SK-N-SH (cell line): ENCODE measurements around the gene GSG1. TPM values are rescaled to one million over a fixed set of nuclear protein-coding genes. Genes with fewer than 3 reads are reported as not detected.

ENCODE experiments used
- CTCF ChIA-PET: fragments of 300-600, 350-600 bp; formaldehyde crosslinking; extraction: SDS; loops from one replicate; lab custom pipeline; 2021; lab: Yijun Ruan, JAX
- POLR2A ChIA-PET: fragments of 350-600 bp; sonication (Branson Sonifier 250); formaldehyde crosslinking; extraction: SDS; loops from one replicate; lab custom pipeline; 2020; ENCODE audit warnings: antibody characterized with exemption, inconsistent platforms; lab: Yijun Ruan, JAX
- DNase-seq: peaks from one replicate; pipeline ENCODE4 v3.0.0; 2012
- H2AFZ ChIP-seq: fragments of 200-600 bp; sonication (generic); 2 replicates; pipeline ENCODE4 v1.8.1; 2016; ENCODE audit warnings: antibody characterized with exemption, mild to moderate bottlenecking, low read depth
- H3F3A ChIP-seq: fragments of 200-600 bp; sonication (generic); replicated peaks from 2 replicates; pipeline ENCODE3; 2016; ENCODE audit warnings: antibody characterized with exemption, mild to moderate bottlenecking; ENCODE audit not compliant: insufficient read depth
- H3K27ac ChIP-seq, 2 experiments: fragments of 200-500 bp in 1 of 2; fragments of 200-600 bp in 1 of 2; sonication (Bioruptor generic) in 1 of 2; sonication (generic), shearing (Covaris generic) in 1 of 2; 2 replicates each; pipeline versions ENCODE4 v1.5.1 to v1.6.1; 2014 to 2016; ENCODE audit warnings: low read depth in 2 of 2, inconsistent platforms in 1 of 2, low read length in 1 of 2, mild to moderate bottlenecking in 1 of 2, mixed read lengths in 1 of 2
- H3K27me3 ChIP-seq: fragments of 200-600 bp; sonication (generic), shearing (Covaris generic); 2 replicates; pipeline ENCODE4 v1.6.1; 2016; ENCODE audit warnings: mixed run types; ENCODE audit not compliant: insufficient read depth
- H3K36me3 ChIP-seq, 2 experiments: fragments of 200-500 bp in 1 of 2; fragments of 200-600 bp in 1 of 2; sonication (Bioruptor generic) in 1 of 2; sonication (generic) in 1 of 2; replicated peaks in 1 of 2; 2 replicates each; pipeline versions ENCODE3 to v1.5.1; 2014 to 2016; ENCODE audit warnings: low read length in 1 of 2, mild to moderate bottlenecking in 1 of 2; ENCODE audit not compliant: insufficient read depth in 2 of 2, control insufficient read depth in 1 of 2
- H3K4me1 ChIP-seq, 2 experiments: fragments of 200-500 bp in 1 of 2; fragments of 200-600 bp in 1 of 2; sonication (Bioruptor generic) in 1 of 2; sonication (generic), shearing (Covaris generic) in 1 of 2; 2 replicates each; pipeline versions ENCODE4 v1.5.1 to v1.6.1; 2014 to 2016; ENCODE audit warnings: low read depth in 1 of 2, low read length in 1 of 2, mixed run types in 1 of 2; ENCODE audit not compliant: insufficient read depth in 2 of 2, control insufficient read depth in 1 of 2
- H3K4me2 ChIP-seq: fragments of 200-600 bp; sonication (generic), shearing (Covaris generic); 2 replicates; pipeline ENCODE4 v1.6.1; 2017; ENCODE audit warnings: mixed run types
- H3K4me3 ChIP-seq, 2 experiments: fragments of 200-500 bp in 1 of 2; fragments of 200-600 bp in 1 of 2; sonication (Bioruptor generic) in 1 of 2; sonication (generic), shearing (Covaris generic) in 1 of 2; 2 replicates each; pipeline versions ENCODE4 v1.5.1 to v1.8.1; 2014 to 2016; ENCODE audit warnings: low read depth in 2 of 2, inconsistent platforms in 1 of 2, low read length in 1 of 2, mild to moderate bottlenecking in 1 of 2, mixed read lengths in 1 of 2, moderate library complexity in 1 of 2
- H3K79me2 ChIP-seq: fragments of 200-600 bp; sonication (generic); 2 replicates; pipeline ENCODE4 v1.8.1; 2017; ENCODE audit warnings: mild to moderate bottlenecking; ENCODE audit not compliant: insufficient read depth
- H3K9ac ChIP-seq: fragments of 200-600 bp; sonication (generic); 2 replicates; pipeline ENCODE4 v1.6.1; 2017; ENCODE audit warnings: mixed run types
- H3K9me2 ChIP-seq: fragments of 200-600 bp; sonication (generic); 2 replicates; pipeline ENCODE4 v1.6.1; 2017; ENCODE audit warnings: mixed run types
- H3K9me3 ChIP-seq: fragments of 200-600 bp; sonication (generic); 2 replicates; pipeline ENCODE4 v1.6.1; 2017; ENCODE audit warnings: mixed run types, mild to moderate bottlenecking, moderate library complexity
- H4K20me1 ChIP-seq: fragments of 200-600 bp; sonication (generic); 2 replicates; pipeline ENCODE4 v1.6.1; 2017; ENCODE audit warnings: mild to moderate bottlenecking, mixed run types; ENCODE audit not compliant: insufficient read depth
- CHD2 ChIP-seq: fragments of 150-350 bp; IDR thresholded peaks from 2 replicates; pipeline ENCODE4 v1.6.1; 2018; ENCODE audit warnings: low read length; ENCODE audit not compliant: partially characterized antibody
- EP300 ChIP-seq, 2 experiments: IDR thresholded peaks; 2 replicates each; pipeline versions ENCODE4 v1.4.0 to v1.6.1; 2012; ENCODE audit warnings: borderline replicate concordance in 1 of 2, low read depth in 1 of 2, low read length in 1 of 2
- EZH2phosphoT487 ChIP-seq: fragments of 200-600 bp; sonication (generic); IDR thresholded peaks from 2 replicates; pipeline ENCODE4 v1.6.1; 2017; ENCODE audit warnings: low read depth, mixed run types, mild to moderate bottlenecking, antibody characterized with exemption, moderate library complexity, borderline replicate concordance
- FOSL2 ChIP-seq: IDR thresholded peaks from 2 replicates; pipeline ENCODE4 v1.4.0; 2012; ENCODE audit warnings: low read depth, mild to moderate bottlenecking, moderate library complexity, borderline replicate concordance
- FOXJ3 ChIP-seq: sonication (generic); formaldehyde crosslinking; IDR thresholded peaks from 2 replicates; pipeline ENCODE4 v1.5.1; 2020; ENCODE audit warnings: mild to moderate bottlenecking, missing genetic modification reagents
- FOXM1 ChIP-seq: IDR thresholded peaks from 2 replicates; pipeline ENCODE4 v1.4.0; 2012; ENCODE audit warnings: low read depth, mild to moderate bottlenecking
- GABPA ChIP-seq: IDR thresholded peaks from 2 replicates; pipeline ENCODE4 v1.4.0; 2012; ENCODE audit warnings: low read depth, mild to moderate bottlenecking
- GATA2 ChIP-seq: sonication (generic); formaldehyde crosslinking; IDR thresholded peaks from 2 replicates; pipeline ENCODE4 v1.5.0; 2020; ENCODE audit warnings: mild to moderate bottlenecking, missing genetic modification reagents
- JUND ChIP-seq: IDR thresholded peaks from 2 replicates; pipeline ENCODE4 v1.4.0; 2012
- NFIC ChIP-seq: IDR thresholded peaks from 2 replicates; pipeline ENCODE4 v1.4.0; 2012; ENCODE audit warnings: borderline replicate concordance
- RCOR1 ChIP-seq: fragments of 150-350 bp; IDR thresholded peaks from 2 replicates; pipeline ENCODE4 v1.6.1; 2017; ENCODE audit warnings: antibody characterized with exemption, low read length
- RXRA ChIP-seq: IDR thresholded peaks from 2 replicates; pipeline ENCODE4 v1.4.0; 2012; ENCODE audit warnings: low read depth, mild to moderate bottlenecking, borderline replicate concordance
- SMC3 ChIP-seq: IDR thresholded peaks from 2 replicates; pipeline ENCODE4 v1.6.1; 2012; ENCODE audit warnings: low read depth, low read length, improper control_type of control experiment
- TCF12 ChIP-seq: IDR thresholded peaks from 2 replicates; pipeline ENCODE4 v1.4.0; 2012
- TEAD4 ChIP-seq: IDR thresholded peaks from 2 replicates; pipeline ENCODE4 v1.4.0; 2012; ENCODE audit warnings: mild to moderate bottlenecking, borderline replicate concordance; ENCODE audit not compliant: insufficient read depth
- YY1 ChIP-seq: IDR thresholded peaks from 2 replicates; pipeline ENCODE4 v1.4.0; 2012; ENCODE audit warnings: low read depth, mild to moderate bottlenecking
- WGBS: methylation state at CpG from one replicate; pipeline ENCODE4 v1.1.6; 2017; ENCODE audit warnings: low lambda C conversion rate; 5-methylcytosine and 5-hydroxymethylcytosine counted together
- polyA plus RNA-seq, 3 experiments: library from polyadenylated mRNA; depleted of rRNA; stranded (reverse); fragments of >200 nt; gene quantifications; 2 replicates each; pipeline ENCODE4 v1.2.3, GENCODE V29; 2012
- TF ChIP-seq, protein P1 (sequence below): IDR thresholded peaks from 2 replicates; pipeline ENCODE4; 2012
- TF ChIP-seq, protein P2 (sequence below): IDR thresholded peaks from 2 replicates; pipeline ENCODE4 v1.4.0; 2012; ENCODE audit warnings: low read depth

Gene GSG1
- polyA plus RNA-seq, 1 of the 3 experiments (the other 2 are of a cell fraction) = 0.39 TPM

DNA sequence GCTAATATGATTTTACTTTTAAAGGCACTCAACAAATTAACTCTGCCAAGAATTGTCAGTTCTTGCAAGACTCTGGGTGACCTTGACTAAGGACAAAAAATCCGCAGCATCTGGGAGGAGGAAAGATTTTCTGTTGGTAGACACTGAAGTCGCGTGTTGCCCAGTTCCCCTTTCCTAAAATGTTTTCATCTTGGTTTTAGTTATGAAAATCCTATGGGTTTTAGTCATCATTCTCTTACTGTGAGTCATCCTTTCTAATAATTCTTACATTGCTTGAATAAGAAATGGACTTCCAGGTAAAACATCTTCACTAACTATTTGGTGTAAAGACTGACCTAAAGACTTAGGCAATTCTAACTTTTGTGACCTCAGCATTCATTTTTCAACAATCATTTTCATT lies 9.1 kb downstream of the GSG1 start:
- POLR2A ChIA-PET = no interaction called here

DNA sequence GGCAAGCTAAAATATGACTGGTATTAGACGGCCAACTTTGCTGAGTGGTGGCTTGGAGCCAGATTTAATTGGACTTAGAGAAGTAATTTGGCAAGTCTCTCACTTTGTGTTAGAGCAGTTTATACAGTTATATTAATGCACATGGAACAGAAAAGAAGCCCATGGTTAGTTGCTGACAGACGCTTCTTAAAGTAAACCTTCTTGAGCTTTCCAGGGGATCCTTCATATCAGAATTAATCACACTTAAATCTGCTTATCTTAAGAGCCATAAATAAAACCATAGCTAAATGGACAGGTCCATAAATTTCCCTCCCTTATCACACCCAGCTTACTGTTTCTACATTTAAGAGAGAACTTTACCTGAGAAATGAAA lies 9.6 kb downstream of the GSG1 start:
- Histone ChIP-seq H3K9me3 (no peaks in the 10 kb centered on the region), H4K20me1 (no peaks in the 10 kb centered on the region), H3K27me3 (no peaks in the 10 kb centered on the region), H3K4me3 (no peak overlapping the region), H3F3A (peaks cover 25% of the 10 kb centered on the region), H3K79me2 (no peaks in the 10 kb centered on the region), H3K9me2 (no peaks in the 10 kb centered on the region), H2AFZ (peak overlapping the region; percentile 78; the same call in 1 of the 2 replicates), H3K4me2 (peak overlapping the region; percentile 60; the same call in 1 of the 2 replicates), H3K9ac (peak overlapping the region; percentile 40; the same call in 1 of the 2 replicates), H3K4me1 (peaks cover 0 to 41% of the 10 kb centered on the region in 2 experiments; a peak in 3 of 4 replicates), H3K27ac (peak overlapping the region; percentile 24 to 75; a peak in 3 of 4 replicates), H3K36me3 (no peaks in the 10 kb centered on the region)
- CTCF ChIA-PET = interaction anchor here (0.6 to 1.6 kb wide), 2 partner anchors 118 to 1564 kb away, joined by 3 to 9 read pairs; no protein-coding TSS in a partner anchor
- DNase-seq = no peak
- 62% methylated on average over 2 of the region's 2 CpGs for WGBS
- POLR2A ChIA-PET = no interaction called here
- TF ChIP-seq RCOR1 = no peak
- TF ChIP-seq, protein P1, sequence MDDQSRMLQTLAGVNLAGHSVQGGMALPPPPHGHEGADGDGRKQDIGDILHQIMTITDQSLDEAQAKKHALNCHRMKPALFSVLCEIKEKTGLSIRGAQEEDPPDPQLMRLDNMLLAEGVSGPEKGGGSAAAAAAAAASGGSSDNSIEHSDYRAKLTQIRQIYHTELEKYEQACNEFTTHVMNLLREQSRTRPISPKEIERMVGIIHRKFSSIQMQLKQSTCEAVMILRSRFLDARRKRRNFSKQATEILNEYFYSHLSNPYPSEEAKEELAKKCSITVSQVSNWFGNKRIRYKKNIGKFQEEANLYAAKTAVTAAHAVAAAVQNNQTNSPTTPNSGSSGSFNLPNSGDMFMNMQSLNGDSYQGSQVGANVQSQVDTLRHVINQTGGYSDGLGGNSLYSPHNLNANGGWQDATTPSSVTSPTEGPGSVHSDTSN = peak; percentile 25; the same call in 1 of the 2 replicates

More for the DNA sequence above, 9.1 kb downstream of the GSG1 start:
- Histone ChIP-seq H2AFZ (0 out of 2 replicates have a peak overlapping the region, but pooled peaks have one; percentile 4), H3K4me3 (no peak overlapping the region), H3K9ac (peak overlapping the region; percentile 40; the same call in 1 of the 2 replicates), H3K9me2 (no peaks in the 10 kb centered on the region), H3K27ac (peak overlapping the region; percentile 24 to 75; a peak in 3 of 4 replicates), H3K27me3 (no peaks in the 10 kb centered on the region), H3K4me2 (peak overlapping the region; percentile 60; the same call in 1 of the 2 replicates), H3K36me3 (no peaks in the 10 kb centered on the region), H3K9me3 (no peaks in the 10 kb centered on the region), H3F3A (peaks cover 30% of the 10 kb centered on the region), H4K20me1 (no peaks in the 10 kb centered on the region), H3K4me1 (peaks cover 0 to 47% of the 10 kb centered on the region in 2 experiments; a peak in 3 of 4 replicates), H3K79me2 (no peaks in the 10 kb centered on the region)
- TF ChIP-seq FOXM1 (no peak), RCOR1 (no peak), TCF12 (no peak; the same call in 1 of the 2 replicates), RXRA (no peak), GABPA (no peak), GATA2 (CRISPR knock-in tag) (no peak), SMC3 (no peak), YY1 (no peak), JUND (peak; percentile 75), NFIC (no peak), FOXJ3 (no peak), EP300 (IDR thresholded peaks at IDR 0.05; ENCODE audit: borderline replicate concordance in 1 of 2, low read depth in 1 of 2, low read length in 1 of 2) (no peak), EZH2phosphoT487 (no peak), FOSL2 (peak; percentile 80), CHD2 (no peak), TEAD4 (no peak)
- TF ChIP-seq, protein P2, sequence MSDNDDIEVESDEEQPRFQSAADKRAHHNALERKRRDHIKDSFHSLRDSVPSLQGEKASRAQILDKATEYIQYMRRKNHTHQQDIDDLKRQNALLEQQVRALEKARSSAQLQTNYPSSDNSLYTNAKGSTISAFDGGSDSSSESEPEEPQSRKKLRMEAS = peak; percentile 35; the same call in 1 of the 2 replicates
- DNase-seq = no peak
- 11% methylated on average over 3 of the region's 3 CpGs for WGBS
- CTCF ChIA-PET = interaction anchor here (1.4 kb wide), 1 partner anchor 118 kb away, joined by 7 read pairs; no protein-coding TSS in a partner anchor
